ENCODE data around the gene STX18. TPM values are rescaled to one million over a fixed set of nuclear protein-coding genes. Genes with fewer than 3 reads are reported as not detected.

Gene STX18
- total and polyA plus RNA-seq, 2 donors (not counting 1 experiment from before 2014, with no cell fraction given) = 27.4 to 28.2 TPM

GRCh38 chr4:4379540-4380087, 162.2 kb downstream of the STX18 start:
- H3K4me2 ChIP-seq (ENCODE audit: extremely low read depth, insufficient read depth, low read length) = no peak overlapping the region
- no peak overlapping the region for H3K9ac ChIP-seq (ENCODE audit: insufficient read depth, low read length)
- no peaks in the 10 kb centered on the region for H3K9me3 ChIP-seq (ENCODE audit: control insufficient read depth, insufficient read depth, low read depth, low read length)
- H3K27me3 ChIP-seq (ENCODE audit: control insufficient read depth, insufficient read depth, low read length) = peaks cover 6% of the 10 kb centered on the region
- no peak overlapping the region for H2AFZ ChIP-seq (ENCODE audit: low read length)
- no peaks in the 10 kb centered on the region for H3K4me1 ChIP-seq (ENCODE audit: control insufficient read depth, extremely low read depth, insufficient read depth, low read length)
- no peaks in the 10 kb centered on the region for H4K20me1 ChIP-seq (ENCODE audit: control insufficient read depth, extremely low read depth, insufficient read depth, low read length)
- no peak overlapping the region for H3K4me3 ChIP-seq (replicated peaks in 1 of 4; ENCODE audit: control extremely low read depth in 1 of 4, insufficient read depth in 1 of 4, low read depth in 3 of 4, low read length in 4 of 4)
- no peaks in the 10 kb centered on the region for H3K79me2 ChIP-seq (ENCODE audit: control insufficient read depth, insufficient read depth, low read length)
- no peak for DNase-seq (ENCODE audit: low read depth in 2 of 2)
- TF ChIP-seq EZH2 (IDR thresholded peaks at IDR 0.05; ENCODE audit: low read length, missing control alignments) = no peak
- no peak for TF ChIP-seq CTCF (conservative IDR thresholded peaks at IDR 0.05 in 1 of 2, IDR thresholded peaks at IDR 0.05 in 1 of 2; ENCODE audit: low read depth in 1 of 2, low read length in 2 of 2)
- no peak overlapping the region for H3K27ac ChIP-seq (ENCODE audit: insufficient read depth, low read length)
- no peaks in the 10 kb centered on the region for H3K36me3 ChIP-seq (ENCODE audit: control insufficient read depth, insufficient read depth, low read length)

GRCh38 chr4:4377732-4378460, 164.0 kb downstream of the STX18 start:
- H2AFZ ChIP-seq (ENCODE audit: low read length) = no peak overlapping the region
- no peak for TF ChIP-seq CTCF (conservative IDR thresholded peaks at IDR 0.05 in 1 of 2, IDR thresholded peaks at IDR 0.05 in 1 of 2; ENCODE audit: low read depth in 1 of 2, low read length in 2 of 2)
- TF ChIP-seq EZH2 (IDR thresholded peaks at IDR 0.05; ENCODE audit: low read length, missing control alignments) = no peak
- no peaks in the 10 kb centered on the region for H3K9me3 ChIP-seq (ENCODE audit: control insufficient read depth, insufficient read depth, low read depth, low read length)
- no peak for DNase-seq (ENCODE audit: low read depth in 2 of 2)
- no peaks in the 10 kb centered on the region for H3K36me3 ChIP-seq (ENCODE audit: control insufficient read depth, insufficient read depth, low read length)
- no peak overlapping the region for H3K4me3 ChIP-seq (replicated peaks in 1 of 4; ENCODE audit: control extremely low read depth in 1 of 4, insufficient read depth in 1 of 4, low read depth in 3 of 4, low read length in 4 of 4)
- H3K4me2 ChIP-seq (ENCODE audit: extremely low read depth, insufficient read depth, low read length) = no peak overlapping the region
- H3K4me1 ChIP-seq (ENCODE audit: control insufficient read depth, extremely low read depth, insufficient read depth, low read length) = no peaks in the 10 kb centered on the region
- peaks cover 3% of the 10 kb centered on the region for H3K27me3 ChIP-seq (ENCODE audit: control insufficient read depth, insufficient read depth, low read length)
- H3K9ac ChIP-seq (ENCODE audit: insufficient read depth, low read length) = no peak overlapping the region
- no peaks in the 10 kb centered on the region for H4K20me1 ChIP-seq (ENCODE audit: control insufficient read depth, extremely low read depth, insufficient read depth, low read length)
- no peaks in the 10 kb centered on the region for H3K79me2 ChIP-seq (ENCODE audit: control insufficient read depth, insufficient read depth, low read length)
- no peak overlapping the region for H3K27ac ChIP-seq (ENCODE audit: insufficient read depth, low read length)

GRCh38 chr4:4377191-4377590, 164.7 kb downstream of the STX18 start:
- Histone ChIP-seq H3K27me3 (ENCODE audit: control insufficient read depth, insufficient read depth, low read length) (no peaks in the 10 kb centered on the region), H2AFZ (ENCODE audit: low read length) (no peak overlapping the region), H3K9ac (ENCODE audit: insufficient read depth, low read length) (no peak overlapping the region), H3K79me2 (ENCODE audit: control insufficient read depth, insufficient read depth, low read length) (no peaks in the 10 kb centered on the region), H3K9me3 (ENCODE audit: control insufficient read depth, insufficient read depth, low read depth, low read length) (no peaks in the 10 kb centered on the region), H3K27ac (ENCODE audit: insufficient read depth, low read length) (no peak overlapping the region), H3K4me1 (ENCODE audit: control insufficient read depth, extremely low read depth, insufficient read depth, low read length) (no peaks in the 10 kb centered on the region), H4K20me1 (ENCODE audit: control insufficient read depth, extremely low read depth, insufficient read depth, low read length) (no peaks in the 10 kb centered on the region), H3K36me3 (ENCODE audit: control insufficient read depth, insufficient read depth, low read length) (no peaks in the 10 kb centered on the region), H3K4me2 (ENCODE audit: extremely low read depth, insufficient read depth, low read length) (no peak overlapping the region), H3K4me3 (replicated peaks in 1 of 4; ENCODE audit: control extremely low read depth in 1 of 4, insufficient read depth in 1 of 4, low read depth in 3 of 4, low read length in 4 of 4) (no peak overlapping the region)
- TF ChIP-seq CTCF (conservative IDR thresholded peaks at IDR 0.05 in 1 of 2, IDR thresholded peaks at IDR 0.05 in 1 of 2; ENCODE audit: low read depth in 1 of 2, low read length in 2 of 2) = no peak
- DNase-seq (ENCODE audit: low read depth in 2 of 2) = no peak
